Lung microvascular endothelial cell (primary cell): ENCODE measurements around the gene CASKIN1. TPM values are rescaled to one million over a fixed set of nuclear protein-coding genes. Genes with fewer than 3 reads are reported as not detected.

ENCODE experiments used
- DNase-seq, 2 donors: peaks; one replicate each; pipeline versions ENCODE4 v3.0.0 to v3.0.0-alpha.2; 2010; ENCODE audit warnings: low read depth in 2 of 2
- total RNA-seq: library from RNA; depleted of rRNA; stranded (reverse); fragments of >200 nt; gene quantifications from 2 replicates; pipeline ENCODE4 v1.2.1, GENCODE V29; 2014

Gene CASKIN1
- total RNA-seq, 1 donor from 2014 or later, result under 0.01 TPM

- peak; percentile 53 to 61 for DNase-seq
Measured at GRCh38 chr16:2155977-2156848, 40.2 kb downstream of the CASKIN1 start.

GRCh38 chr16:2155091-2155950 is 41.1 kb downstream of the CASKIN1 start, which contains the start of gene TRAF7:
Gene TRAF7, plus strand, starts transcription at chr16:2155782. Its CDS starts 8,139 bp downstream, at chr16:2163921.
- peak; percentile 100 for DNase-seq

GRCh38 chr16:2154533-2155090 is 41.8 kb downstream of the CASKIN1 start:
- peak in 1 of 2 donors; percentile 33 for DNase-seq

GRCh38 chr16:2152695-2153506 is 43.5 kb downstream of the CASKIN1 start:
- no peak for DNase-seq

DNA sequence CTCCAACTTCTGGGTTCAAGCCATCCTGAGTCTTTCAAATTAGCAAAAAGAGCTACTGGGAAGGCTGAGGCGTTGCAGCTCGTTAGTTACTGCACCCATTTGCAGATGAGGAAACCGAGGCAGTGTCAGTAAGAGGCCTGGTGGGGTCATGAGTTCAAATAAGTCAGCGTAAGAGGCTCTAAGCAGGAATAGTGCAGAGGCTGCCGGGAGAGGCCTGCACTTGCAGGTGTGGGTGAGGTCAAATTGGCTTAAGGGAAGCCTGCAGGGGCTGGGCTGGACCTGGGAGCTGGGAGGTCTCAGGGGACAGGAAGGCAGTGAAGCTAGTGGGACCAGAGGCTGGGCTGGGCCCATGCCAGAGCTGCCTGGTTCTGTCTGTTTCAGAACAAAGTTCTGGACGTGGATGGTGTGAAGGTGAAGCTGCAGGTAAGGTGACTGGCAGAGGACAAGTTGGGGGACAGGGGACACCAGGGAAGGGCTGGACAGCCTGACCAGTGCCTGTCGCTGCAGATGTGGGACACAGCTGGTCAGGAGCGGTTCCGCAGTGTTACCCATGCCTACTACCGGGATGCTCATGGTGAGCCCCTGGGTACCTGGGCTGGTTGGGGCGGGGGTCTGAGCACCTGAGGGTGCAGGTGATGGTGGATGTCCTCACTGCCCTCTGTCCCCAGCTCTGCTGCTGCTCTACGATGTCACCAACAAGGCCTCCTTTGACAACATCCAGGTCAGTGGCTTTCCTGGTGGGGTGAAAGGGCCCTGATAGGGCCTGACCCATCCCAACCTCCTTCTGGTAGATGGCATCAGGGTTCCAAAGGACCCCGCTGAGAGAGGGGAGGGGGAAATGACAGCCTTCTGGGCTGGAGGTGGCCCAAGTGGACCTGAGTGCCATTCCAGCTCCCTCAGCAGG is 45.0 kb downstream of the CASKIN1 start:
- DNase-seq, result no peak

DNA sequence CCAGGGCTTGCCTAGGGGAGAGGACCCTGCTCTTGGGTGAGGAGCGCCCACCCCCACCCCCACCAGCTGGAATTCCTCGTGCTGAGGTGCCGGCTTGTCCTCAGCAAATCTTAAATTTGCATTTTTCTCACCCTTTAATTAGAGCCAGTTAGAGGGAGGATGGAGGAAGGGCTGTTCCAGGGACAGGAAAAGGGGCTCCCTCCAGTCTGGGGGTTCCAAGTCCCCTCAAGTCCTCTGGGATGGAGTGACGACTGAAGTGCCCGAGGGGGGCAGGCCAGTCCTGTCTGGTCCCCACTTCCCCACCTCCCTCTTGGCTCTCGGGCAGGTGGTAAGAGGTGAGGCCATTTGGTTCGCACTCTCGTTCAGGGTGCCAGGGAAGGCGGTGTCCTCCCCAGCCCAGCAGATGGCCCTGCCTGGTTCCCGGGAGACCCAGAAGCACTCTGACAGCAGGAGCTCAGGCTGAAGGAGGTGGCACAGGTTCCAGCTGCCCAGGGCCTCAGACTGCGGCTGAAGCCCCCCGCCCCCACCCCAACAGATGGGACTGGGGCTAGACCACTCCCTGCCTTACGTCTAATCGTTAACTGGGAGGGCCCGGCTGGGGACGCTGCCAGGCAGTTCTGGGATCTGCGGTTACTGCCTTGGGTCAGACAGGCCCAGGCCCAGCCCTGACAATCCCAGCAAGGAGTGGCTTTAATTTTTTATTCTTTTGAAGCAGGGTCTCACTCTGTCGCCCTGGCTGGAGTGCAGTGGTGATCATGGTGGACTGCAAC is 45.8 kb downstream of the CASKIN1 start:
- DNase-seq, result no peak

DNA sequence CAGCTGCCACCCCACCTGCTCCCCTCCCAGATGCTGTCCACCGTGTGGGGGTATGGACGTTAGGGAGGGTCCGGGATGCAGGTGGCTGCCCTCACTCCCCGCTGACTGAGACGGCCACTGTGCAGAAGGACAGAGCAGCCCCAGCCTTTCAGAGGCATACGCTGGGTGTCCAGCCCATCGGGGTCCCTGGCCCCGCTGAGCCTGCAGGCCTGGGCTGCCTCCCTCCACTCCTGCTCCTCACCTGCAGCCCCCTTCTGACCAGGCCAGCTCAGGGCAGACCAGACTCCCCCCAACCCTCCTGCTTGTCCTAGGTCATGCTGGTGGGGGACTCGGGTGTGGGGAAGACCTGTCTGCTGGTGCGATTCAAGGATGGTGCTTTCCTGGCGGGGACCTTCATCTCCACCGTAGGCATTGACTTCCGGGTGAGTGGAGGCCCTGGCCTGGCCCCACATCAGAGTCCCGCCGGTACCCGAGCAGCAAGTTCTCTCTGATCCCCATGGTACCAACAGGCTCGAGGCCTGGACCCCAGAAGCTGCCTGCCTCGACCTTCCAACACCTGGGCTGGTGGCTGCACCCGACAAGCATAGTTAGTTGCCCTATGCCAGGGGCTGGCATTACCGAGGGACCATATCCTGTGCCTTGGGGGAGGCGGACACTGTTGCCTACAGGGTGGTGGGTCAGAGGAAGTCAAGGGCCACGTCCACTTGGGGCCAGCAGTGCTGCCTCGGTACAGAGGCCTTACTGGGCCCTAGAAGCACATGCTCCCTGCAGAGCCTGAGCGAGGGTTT is 46.6 kb downstream of the CASKIN1 start:
- peak in 1 of 2 donors; percentile 4 for DNase-seq

GRCh38 chr16:2148714-2149629 is 47.4 kb downstream of the CASKIN1 start:
- peak in 1 of 2 donors; percentile 22 for DNase-seq

DNA sequence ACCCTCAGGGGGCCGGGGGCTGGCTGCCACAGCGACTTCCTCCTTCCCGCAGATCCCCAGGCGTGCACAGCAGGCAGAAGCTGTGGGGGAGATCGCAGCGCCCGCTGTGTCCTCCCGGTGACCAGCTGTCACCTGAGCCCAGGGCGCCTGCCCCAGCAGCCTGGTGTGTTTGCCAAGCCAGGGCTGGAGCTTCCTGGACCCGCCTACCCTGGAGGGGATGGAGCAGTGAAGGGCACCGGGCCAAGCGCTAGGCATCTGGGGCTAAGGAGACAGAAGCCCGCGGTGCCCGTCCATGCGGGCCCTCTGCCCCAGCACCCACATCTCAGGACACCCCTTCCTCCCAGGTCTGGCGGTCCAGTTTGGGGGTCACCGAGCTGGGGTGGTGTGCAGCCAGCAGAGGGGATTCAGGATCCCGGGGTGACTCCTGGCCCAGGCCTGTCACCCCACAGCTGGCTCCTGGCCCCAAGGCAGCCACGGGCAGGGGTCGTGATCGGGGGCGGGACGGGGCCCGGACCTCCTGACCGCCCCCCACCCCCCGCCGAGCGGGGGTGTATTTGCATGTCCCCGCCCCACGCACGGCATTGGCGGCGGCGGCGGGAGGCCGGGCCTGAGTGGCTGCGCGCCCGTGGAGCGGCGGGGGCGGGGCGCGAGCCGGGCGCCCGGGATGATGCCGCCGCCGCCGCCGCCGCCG is 48.3 kb downstream of the CASKIN1 start, which contains the start of gene RAB26:
TSS of gene RAB26 (plus strand) at position 645 of the 691 bp plus-strand sequence. CDS start 159 bp downstream, outside the sequence.
- peak; percentile 50 to 83 for DNase-seq

DNA sequence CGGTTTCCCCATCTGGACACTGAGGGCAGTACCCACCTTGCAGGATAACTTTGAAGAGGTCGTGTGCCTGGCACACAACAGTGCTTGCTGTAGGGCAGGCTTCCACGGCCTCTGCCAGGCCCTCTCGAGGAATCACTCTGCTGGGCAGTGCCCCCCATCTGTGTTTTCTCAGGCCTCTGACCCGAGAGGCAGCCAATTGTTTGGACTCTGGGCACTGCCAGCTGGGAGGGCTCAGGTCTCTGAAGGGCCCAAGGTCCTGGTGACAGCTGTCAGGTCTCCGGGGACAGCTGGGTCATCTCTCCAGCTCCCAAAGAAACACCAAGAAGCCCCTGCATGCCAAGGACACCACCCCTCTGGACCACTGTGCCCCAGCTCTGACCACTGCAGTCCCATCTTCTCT is 49.0 kb downstream of the CASKIN1 start:
- DNase-seq, result peak in 1 of 2 donors; percentile 0

GRCh38 chr16:2145843-2146242 is 50.6 kb downstream of the CASKIN1 start:
- no peak for DNase-seq

DNA sequence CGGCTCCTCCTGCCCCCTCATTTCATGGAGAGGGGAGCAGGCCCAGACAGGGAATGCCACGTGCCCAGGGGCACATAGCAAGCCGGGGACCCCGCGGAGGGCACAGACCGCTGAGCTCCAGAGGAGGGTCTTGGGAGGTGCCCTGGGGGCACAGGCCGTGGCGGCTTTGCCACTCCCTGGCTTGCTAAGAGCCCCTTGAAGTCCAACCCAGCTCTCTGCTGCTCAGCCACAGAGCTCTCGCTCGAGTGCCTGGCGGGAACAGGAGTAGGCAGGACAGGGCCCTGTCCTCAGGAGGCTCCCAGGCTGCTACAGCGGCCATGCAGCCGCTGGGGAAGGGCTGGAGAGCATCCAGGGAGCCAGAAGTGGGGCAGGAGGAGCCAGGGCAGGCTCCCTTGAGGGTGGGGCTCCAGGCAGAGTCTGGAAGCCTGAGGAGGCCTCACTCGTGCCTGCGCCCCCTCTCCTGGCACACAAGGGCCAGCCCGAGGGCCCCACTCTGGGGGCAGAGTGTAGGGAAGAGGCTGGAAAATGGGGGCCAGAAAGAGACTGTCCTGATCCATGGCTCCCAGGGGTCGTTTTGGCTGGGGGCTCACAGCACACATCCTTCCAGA is 52.4 kb downstream of the CASKIN1 start:
- peak in 1 of 2 donors; percentile 0 for DNase-seq

DNA sequence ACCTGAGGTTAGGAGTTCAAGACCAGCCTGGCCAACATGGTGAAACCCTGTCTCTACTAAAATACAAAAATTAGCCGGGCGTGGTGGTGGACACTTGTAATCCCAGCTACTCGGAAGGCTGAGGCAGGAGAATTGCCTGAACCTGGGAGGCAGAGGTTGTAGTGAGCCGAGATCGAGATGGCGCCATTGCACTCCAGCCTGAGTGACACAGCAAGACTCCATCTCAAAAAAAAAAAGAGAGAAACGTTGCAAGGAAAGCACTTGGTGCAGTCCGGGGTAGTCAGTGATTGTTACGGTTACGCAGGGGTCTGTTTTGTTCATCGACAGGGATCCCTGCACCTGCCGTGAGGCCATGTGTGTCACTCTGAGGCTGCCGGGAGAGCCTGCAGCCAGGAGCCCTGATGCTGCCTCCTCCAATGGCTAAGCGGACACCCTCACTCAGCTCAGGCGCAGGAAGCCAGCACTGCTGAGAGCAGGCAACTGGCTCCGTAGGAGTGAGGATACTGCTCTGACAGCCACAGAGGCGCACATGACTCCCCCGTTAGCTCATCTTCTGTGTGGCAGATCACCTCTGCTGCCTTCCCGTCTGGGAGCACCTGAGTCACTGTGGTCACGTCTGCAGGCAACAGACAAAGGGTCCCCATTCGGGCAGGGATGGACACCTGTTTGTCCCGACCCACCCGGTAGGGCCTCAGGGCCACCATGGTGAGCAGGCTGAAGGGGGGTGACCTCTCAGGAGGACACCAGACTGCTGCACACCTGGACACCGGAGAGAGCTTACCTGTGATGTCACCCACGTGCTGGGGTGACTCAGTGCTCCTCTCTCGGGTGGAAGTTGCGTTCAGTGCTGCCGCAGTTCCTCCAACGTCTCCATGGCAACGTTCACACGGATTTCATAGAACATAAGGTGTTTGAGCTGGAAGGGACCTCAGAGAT is 53.2 kb downstream of the CASKIN1 start:
- peak in 1 of 2 donors; percentile 1 for DNase-seq

DNA sequence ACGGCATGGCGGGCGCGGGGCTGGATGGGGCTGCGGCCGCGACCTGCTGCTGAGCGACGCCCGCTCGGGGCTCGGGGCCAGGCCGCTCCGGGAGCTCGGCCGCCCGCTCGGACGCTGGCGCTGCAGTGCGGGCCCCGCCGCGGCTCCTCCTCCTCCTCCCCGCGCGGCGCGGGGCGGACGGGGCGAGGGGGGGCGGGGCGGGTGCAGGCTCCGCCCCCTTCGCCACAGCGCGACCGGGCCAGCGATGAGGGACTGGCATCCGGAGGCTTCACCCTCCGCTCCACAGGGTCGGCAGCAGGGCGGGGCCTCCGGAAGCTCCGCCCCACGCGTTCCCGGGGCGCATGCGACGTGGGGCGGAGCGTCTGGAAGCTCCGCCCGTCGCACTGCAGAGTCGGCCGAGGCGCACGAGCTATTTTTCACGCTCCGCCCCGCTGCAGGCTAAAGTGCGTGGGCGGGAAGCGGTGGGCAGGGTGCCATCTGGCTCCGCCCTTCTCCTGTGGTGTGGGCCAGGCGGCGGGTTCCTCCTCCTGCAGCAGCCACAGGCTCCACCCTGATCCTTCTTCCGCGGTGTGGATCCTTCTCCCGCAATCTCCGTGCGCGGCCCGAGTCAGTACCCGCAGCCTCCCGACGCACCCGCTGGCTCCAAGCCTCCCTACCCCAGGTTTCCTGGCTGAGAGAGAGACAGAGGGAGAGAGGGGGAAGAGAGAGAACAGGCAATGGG is 60.5 kb downstream of the CASKIN1 start, which contains the start of gene PKD1:
TSS of gene PKD1 (minus strand) at position 129 of the 721 bp plus-strand sequence. CDS start 209 bp downstream, outside the sequence.
- peak; percentile 94 to 95 for DNase-seq
